AG04449 (cell line): Measurements from ENCODE around the gene SEPTIN8.

Experiments used
- CTCF ChIA-PET: fragments of 350-600 bp; formaldehyde crosslinking; extraction: SDS; loops from one replicate; lab custom pipeline; 2021; ENCODE audit warnings: antibody characterized with exemption; lab: Yijun Ruan, JAX
- POLR2A ChIA-PET: fragments of 400-600, 350-600 bp; formaldehyde crosslinking; extraction: SDS; loops from one replicate; lab custom pipeline; 2020; ENCODE audit warnings: antibody characterized with exemption, inconsistent platforms; lab: Yijun Ruan, JAX
- DNase-seq: peaks from one replicate; pipeline ENCODE4 v3.0.0-alpha.2; 2010; ENCODE audit warnings: low read depth, low spot score
- H3K4me3 ChIP-seq: 2 replicates; pipeline ENCODE4 v1.5.1; 2011; ENCODE audit warnings: low read depth, mild to moderate bottlenecking, control low read depth, low read length
- CTCF ChIP-seq: IDR thresholded peaks from one replicate; pipeline ENCODE4 v1.5.1; 2011; ENCODE audit warnings: mild to moderate bottlenecking, moderate library complexity, low read length, control low read depth, inconsistent platforms; ENCODE audit not compliant: insufficient read depth; ENCODE audit errors: missing control alignments

The SEPTIN8 gene

GRCh38 chr5:132775476-132775961 lies 1.5 kb downstream of the SEPTIN8 start:
- ChIA-PET CTCF (interaction anchor here (1.0 to 2.3 kb wide), 5 partner anchors 10 to 45 kb away, joined by 3 to 9 read pairs (median 4); no protein-coding TSS in a partner anchor), POLR2A (interaction anchor here (0.6 kb wide), 1 partner anchor 28 kb away, joined by 3 read pairs; the partner anchor contains the start of gene CCNI2)
- peak overlapping the region; percentile 21 for H3K4me3 ChIP-seq
- no peak for DNase-seq
- TF ChIP-seq CTCF, result no peak

- ChIA-PET POLR2A (no interaction called here), CTCF (interaction anchor here (1.2 to 2.3 kb wide), 4 partner anchors 11 to 46 kb away, joined by 3 to 9 read pairs (median 5); no protein-coding TSS in a partner anchor)
- H3K4me3 ChIP-seq, result no peak overlapping the region
- no peak for TF ChIP-seq CTCF
- no peak for DNase-seq
Observed at GRCh38 chr5:132774896-132775295, 2.1 kb downstream of the SEPTIN8 start.

- H3K4me3 ChIP-seq, result no peak overlapping the region
- CTCF ChIA-PET, result interaction anchor here (1.2 to 1.7 kb wide), 2 partner anchors 44 to 46 kb away, joined by 3 to 9 read pairs; no protein-coding TSS in a partner anchor
- DNase-seq, result no peak
- POLR2A ChIA-PET, result no interaction called here
- TF ChIP-seq CTCF, result no peak
Observed at GRCh38 chr5:132774406-132774805, 2.6 kb downstream of the SEPTIN8 start.

GRCh38 chr5:132773601-132774355 lies 3.3 kb downstream of the SEPTIN8 start:
- no peak overlapping the region for H3K4me3 ChIP-seq
- ChIA-PET POLR2A (no interaction called here), CTCF (interaction anchor here (0.8 kb wide), 1 partner anchor 247 kb away, joined by 3 read pairs; no protein-coding TSS in a partner anchor)
- no peak for TF ChIP-seq CTCF
- no peak for DNase-seq

- H3K4me3 ChIP-seq, result no peak overlapping the region
- CTCF ChIA-PET, result interaction anchor here (0.8 kb wide), 1 partner anchor 246 kb away, joined by 3 read pairs; no protein-coding TSS in a partner anchor
- TF ChIP-seq CTCF, result no peak
- POLR2A ChIA-PET, result no interaction called here
- DNase-seq, result no peak
Observed at GRCh38 chr5:132773114-132773513, 3.9 kb downstream of the SEPTIN8 start.
